HG02588 (cell line): ENCODE results near the gene FAIM2.

ENCODE experiments used
- ATAC-seq: cut with Tn5 transposase; IDR thresholded peaks from one replicate; pipeline ENCODE4 v1.9.1; 2021; ENCODE audit warnings: mild to moderate bottlenecking, moderate library complexity; ENCODE audit not compliant: unreplicated experiment

FAIM2 gene

GRCh38 chr12:49899921-49900320, 3.8 kb downstream of the FAIM2 start:
- ATAC-seq = no peak

GRCh38 chr12:49899286-49899843, 4.3 kb downstream of the FAIM2 start:
- ATAC-seq = no peak

GRCh38 chr12:49897276-49897675, 6.4 kb downstream of the FAIM2 start:
- ATAC-seq = no peak

DNA sequence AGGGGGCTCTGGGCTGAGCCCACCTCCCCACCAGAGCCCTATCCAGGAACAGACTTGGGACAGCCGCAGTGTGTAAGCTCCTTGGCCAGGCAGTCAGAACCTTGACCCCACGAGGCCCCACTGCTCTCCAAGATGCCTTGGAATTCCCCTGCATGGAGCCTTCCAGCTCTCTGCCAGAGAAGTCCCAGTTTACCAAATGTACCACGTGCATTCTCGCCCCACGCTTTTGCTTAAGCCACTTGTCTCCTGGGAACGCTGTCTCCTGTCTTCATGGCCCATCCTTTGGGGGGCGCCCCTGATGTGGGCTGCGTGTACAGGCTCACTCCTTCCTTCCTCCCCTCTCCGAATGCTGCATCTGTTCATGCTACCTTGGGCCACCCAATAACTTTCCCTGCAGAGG, 7.9 kb downstream of the FAIM2 start:
- ATAC-seq = no peak

DNA sequence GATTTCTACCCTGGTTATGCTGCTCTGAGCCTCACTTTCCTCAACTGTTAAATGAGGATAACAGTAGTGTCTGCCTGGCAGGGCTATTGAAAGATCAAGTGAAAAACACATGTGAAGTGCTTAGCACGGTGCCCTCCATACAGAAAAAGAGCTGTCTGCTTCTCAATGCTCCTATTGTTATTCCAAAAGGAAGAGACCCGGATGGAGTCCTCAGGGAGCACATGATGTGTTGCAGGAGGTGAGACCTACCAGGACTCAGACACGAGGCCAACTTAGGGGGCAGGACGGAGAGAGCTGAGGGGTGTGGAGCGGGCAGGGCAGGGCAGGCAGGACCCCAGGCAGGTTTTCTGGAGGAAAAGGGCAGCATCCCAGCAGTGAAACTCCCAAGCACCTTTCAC, 8.9 kb downstream of the FAIM2 start:
- no peak for ATAC-seq

GRCh38 chr12:49893753-49894750, 9.6 kb downstream of the FAIM2 start:
- ATAC-seq = no peak

- no peak for ATAC-seq
Measured at GRCh38 chr12:49892732-49893317, 10.9 kb downstream of the FAIM2 start.

DNA sequence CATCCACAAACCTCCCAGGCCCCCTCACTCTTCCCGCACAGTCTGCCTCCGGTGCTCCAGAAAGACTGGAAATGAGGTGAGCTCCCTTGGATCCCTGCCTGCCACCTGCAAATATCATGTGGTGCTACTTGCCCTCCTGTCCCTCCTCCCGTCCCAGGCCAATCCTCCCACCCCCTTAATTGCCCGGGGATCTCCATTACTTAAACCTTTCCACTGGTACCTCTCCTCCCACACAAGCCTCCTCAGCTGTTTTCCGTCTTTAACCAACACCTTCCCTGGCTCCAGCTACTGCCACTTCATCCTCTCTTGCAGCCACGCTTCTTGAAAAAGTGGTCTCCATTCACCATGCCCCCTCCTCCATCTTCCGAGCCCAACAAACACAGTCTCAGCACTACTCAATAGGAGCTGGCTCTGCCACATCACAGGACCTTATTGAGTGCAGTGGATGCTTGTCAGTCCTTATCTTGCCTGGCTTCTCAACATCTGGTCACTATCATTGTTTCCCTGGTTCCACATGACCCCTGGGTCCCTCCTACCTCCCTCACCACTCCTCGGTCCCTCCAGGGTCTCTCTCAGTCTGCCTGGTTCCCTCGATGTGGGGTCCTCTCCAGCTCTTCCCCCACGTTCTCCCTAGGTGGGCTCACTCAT, 11.5 kb downstream of the FAIM2 start:
- no peak for ATAC-seq

- ATAC-seq = no peak
Measured at GRCh38 chr12:49891476-49891875, 12.2 kb downstream of the FAIM2 start.

DNA sequence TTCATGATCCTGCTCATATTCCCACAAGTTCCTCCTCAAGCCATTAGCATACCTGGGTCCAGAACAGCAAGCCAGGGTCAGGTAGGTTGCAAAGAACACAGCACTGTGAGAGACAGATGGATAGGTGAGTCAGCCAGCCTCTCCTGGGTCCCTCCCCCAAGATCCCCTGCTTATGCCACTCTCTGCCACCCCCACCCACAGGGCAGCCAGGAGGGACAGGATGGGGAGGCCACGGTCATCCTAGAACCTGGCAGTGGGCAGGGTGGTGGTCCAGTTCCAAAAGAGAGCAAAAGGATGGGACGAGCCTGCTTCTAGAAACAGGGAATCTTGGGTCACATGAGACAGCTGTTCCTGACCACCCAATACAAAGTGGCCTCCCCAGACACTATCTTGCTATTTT, 12.7 kb downstream of the FAIM2 start:
- no peak for ATAC-seq

DNA sequence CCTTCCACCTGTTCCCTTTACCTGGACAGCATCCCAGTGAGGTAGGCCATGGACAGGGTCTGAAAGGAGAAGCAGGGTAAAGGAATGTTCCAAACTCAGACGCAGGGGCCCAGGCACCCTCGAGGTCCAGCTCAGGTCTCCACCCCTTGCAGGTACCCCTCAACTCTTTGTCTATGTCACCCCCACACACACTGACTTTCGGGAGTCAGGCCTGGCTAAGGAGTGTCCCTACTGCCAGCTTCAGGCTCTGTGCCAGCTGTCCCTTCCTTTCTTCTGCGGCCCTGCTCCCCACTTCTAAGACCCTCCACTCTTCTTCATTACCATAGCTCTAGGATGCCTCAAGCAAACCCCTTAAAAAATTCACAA, 13.6 kb downstream of the FAIM2 start:
- ATAC-seq = no peak

DNA sequence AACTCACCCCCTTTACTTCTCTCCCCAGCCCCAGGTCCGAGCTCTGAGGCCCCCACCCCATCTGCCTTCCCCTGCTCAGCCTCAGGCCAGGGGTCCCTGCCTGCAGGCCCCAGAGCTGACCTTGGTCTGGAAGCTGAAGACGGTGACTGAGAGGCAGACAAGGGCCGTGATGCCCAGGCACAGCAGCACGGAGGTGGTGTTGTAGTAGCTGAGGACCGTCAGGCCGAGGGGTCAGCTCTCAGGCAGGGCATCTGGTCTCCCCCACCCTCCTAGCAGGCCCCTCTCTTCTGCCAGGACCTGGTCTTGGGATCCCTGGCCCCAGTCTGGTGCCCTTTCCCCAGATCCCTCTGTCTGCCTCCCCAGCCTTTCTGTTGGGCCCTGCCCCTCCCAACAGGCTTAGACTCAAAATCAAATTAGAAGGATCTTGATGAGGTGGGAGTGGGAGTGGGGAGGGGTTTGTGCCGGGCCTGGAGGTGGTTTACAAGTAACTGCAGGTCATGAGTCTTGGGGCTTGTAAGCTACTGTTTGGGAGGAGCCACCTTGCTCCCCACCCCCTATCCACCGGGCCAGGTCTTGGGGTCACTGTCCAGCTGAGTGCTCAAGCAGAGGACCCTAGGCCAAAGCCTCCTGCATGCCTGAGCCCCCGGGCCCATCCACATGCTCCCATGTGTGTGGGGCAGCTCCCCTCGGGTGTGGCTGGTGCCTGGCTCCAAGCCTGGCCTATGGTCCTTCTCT, 14.2 kb downstream of the FAIM2 start:
- ATAC-seq = no peak

DNA sequence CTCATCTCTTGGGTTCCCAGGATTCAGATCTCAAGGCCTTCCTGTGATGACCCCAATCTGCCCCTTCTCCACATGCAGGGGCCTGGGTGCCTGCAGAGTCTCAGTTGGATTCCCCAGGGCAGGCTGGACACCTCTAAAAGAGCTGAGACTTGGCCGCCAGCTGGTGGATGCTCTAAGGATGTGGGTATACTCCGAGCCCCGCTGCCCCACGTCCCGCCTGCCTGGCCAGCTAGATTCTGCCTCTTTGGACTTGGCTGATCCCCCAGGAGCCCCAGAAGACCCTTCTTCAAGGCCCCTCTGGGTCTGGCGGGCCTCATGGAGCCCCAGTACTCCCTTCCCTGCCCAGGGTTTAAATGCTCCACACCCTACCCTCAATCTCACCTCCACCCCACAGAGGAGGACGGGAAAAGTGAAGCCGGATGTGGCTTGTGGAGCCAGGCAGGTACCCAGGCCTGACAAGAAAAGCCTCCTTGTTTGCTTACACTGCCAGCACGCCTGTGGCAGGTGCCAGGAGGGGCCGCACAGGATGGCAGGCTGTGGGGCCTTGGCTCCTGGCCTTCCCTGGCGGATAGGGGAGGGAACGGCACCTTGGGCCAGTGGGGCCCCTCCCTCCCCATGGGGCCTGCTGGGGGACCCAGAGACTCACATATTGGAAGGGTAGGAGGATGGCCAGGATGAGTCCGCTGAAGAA, 15.1 kb downstream of the FAIM2 start:
- no peak for ATAC-seq

GRCh38 chr12:49887536-49888401, 15.9 kb downstream of the FAIM2 start:
- ATAC-seq = no peak

GRCh38 chr12:49887091-49887490, 16.6 kb downstream of the FAIM2 start:
- ATAC-seq = no peak

DNA sequence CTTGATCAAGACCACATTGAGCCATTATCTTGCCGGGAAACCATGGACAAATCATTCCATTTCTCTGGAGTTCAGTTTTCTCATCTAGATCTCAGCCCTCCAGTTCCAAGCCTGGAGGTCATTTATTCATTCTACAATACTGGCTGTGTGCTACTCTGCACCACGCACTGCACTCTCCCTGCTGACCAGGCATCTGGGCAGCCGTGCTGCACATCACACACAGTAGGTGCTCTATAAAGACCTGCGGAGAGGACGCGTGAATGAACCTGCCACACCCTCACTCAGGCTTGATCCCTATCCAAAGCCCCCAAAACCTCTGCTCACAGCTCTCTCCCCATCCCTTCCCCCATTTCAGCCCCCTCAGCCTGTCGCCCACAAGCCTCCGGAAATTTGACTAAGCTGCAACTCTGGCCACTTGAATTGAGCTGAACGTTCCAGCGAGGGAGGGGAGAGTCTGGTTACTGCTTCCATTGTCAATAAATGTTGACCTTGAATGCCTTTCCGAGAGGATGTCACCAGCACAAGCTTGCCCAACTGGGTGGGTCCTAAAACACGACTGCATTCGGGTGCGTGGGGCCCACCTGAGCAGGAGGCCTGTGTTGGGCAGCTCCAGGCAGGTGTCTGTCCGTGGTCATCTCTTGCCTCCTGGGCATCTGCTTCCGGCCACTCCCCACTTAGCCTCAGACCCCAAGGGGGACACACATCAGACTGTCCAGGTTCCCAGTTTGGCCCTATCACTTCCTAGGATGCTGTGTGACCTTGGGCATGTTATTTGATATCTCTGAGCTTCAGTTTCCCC, 17.8 kb downstream of the FAIM2 start:
- ATAC-seq = no peak

DNA sequence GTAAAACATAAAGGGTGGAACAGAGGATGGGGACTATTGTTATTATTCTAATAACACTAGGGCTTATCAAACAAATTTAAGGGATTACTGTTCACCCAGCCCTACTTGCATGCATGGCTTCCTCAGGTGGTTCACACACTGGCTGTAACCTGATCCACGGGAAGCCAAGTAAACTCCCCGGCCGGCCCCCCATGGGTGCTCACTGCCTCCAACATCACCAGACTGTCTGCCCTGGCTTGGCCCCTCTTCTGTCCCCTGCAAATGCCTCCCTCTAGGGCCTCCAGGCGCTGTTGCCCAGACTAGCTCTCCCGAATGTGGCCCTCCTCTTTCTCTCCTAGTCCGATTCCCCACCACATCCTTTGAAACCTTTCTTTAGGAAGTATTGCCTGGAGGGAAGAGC, 18.6 kb downstream of the FAIM2 start:
- ATAC-seq = no peak

DNA sequence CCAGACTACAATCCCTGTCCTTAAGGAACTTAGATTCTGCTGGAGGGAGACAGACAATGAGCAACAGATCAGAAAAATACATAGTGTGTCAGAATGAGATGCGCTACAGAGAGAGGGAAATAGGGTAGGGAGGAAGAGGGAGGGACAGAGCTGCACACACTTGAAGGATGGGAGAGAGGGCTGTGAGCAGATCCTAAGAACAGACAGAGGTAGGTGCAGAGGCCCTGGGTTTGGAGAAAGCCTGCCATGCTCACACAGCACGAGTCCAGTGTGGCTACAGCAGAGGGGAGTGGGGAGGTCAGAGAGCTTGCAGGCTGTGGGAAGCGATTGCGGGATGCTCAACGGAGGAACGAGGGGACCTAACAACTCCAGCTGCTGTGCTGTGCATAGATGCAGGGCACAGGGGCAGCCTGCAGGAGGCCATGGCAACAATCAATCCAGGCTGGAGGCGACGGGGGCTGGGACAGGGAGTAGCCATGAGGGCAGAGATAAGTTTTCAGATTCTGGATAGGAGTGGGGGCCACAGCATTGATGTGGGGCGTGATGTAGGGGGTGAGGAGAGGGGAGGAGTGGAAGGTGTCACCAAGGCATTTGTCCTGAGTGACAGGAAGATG, 20.7 kb downstream of the FAIM2 start:
- no peak for ATAC-seq
